Activated effector memory CD4-positive, alpha-beta T cell treated with Interleukin-2 at 50 U/mL for 16 hours (primary cell): ENCODE measurements around the gene ABCB4.
"Not testable (repeated sequence)": the region's sequence is repeated elsewhere in the genome, so short reads cannot be mapped to it uniquely, and the experiment has no call there.

Source experiments
- DNase-seq: peaks from one replicate; pipeline ENCODE4 v3.0.0-alpha.2; 2020

ABCB4 gene

DNA sequence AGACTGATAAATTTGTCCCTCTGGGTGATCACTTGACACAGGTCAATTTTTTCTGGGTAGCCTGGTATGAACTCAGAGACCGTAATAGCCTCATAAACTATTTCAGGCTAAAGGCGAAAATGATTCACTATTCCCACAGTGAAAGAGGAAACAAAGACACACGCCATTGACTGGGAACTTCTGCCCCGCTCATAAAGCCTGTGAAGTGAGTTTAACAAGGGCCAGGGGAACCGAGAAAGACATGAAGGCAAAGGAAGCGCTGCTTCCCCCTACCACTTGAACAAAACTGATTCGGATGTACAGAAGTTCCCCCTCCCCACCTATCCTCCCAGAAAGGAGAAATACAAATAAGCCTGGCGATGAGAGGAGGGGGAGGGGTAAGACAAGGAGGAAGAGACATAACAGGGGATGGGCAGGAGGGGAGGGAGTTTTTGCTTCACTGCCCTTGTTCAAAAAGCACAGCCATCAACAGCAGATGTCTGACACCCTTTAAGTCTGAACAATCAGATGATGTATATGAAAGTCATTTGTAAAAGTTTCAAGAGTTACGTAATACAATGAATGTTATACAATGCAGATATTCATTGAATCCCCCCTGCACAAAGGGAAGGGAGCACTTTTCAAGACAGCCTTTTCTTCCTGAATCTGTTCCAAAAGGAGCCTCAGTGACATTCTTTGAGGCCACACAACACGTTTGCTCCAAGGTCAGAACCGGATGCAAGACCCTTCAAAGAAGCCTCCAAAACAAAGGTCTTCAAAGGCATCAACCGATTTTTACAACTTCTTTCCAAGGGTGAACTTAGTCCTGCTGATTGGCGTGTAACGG lies 734 bp downstream of the ABCB4 start:
- no peak for DNase-seq

DNA sequence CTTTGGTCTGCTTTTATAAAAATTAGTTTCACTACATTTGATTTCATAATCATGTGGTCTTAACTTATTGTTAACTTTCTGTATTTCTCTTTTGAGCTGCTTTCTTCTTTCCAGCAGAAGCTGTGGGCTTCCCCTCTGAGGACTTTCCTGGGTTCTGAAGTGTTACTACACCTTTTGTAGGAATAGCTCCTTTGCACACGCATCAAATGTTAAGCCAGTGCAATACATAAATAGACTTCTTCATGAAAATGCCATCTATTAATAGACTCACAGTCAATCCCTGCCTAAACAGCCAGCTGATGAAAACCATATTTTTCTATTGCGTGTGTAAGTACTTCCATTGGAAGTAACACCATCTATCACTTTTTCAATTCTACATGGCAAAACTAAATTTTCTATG lies 1.5 kb downstream of the ABCB4 start:
- DNase-seq, result no peak

- no peak for DNase-seq
Observed at GRCh38 chr7:87473192-87473591, 2.3 kb downstream of the ABCB4 start.

- no peak for DNase-seq
Observed at GRCh38 chr7:87471473-87471872, 4.0 kb downstream of the ABCB4 start.

DNA sequence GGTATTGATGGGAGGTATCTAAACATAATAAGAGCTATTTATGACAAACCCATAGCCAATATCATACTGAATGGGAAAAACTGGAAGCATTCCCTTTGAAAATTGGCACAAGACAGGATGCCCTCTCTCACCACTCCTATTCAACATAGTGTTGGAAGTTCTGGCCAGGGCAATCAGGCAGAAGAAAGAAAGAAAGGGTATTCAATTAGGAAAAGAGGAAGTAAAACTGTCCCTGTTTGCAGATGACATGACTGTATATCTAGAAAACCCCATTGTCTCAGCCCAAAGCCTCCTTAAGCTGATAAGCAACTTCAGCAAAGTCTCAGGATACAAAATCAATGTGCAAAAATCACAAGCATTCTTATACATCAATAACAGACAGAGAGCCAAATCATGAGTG lies 6.3 kb downstream of the ABCB4 start:
- DNase-seq, result not testable (repeated sequence)

DNA sequence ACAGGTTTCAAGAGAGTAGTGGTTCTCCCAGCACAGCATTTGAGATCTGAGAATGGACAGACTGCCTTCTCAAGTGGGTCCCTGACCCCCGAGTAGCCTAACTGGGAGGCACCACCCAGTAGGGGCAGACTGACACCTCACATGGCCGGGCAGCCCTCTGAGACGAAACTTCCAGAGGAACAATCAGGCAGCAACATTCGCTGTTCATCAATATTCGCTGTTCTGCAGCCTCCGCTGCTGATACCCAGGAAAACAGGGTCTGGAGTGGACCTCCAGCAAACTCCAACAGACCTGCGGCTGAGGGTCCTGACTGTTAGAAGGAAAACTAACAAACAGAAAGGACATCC lies 10.0 kb downstream of the ABCB4 start:
- not testable (repeated sequence) for DNase-seq

GRCh38 chr7:87464830-87465533 lies 10.5 kb downstream of the ABCB4 start:
- DNase-seq, result not testable (repeated sequence)

- DNase-seq, result no peak
Observed at GRCh38 chr7:87463982-87464381, 11.5 kb downstream of the ABCB4 start.

DNA sequence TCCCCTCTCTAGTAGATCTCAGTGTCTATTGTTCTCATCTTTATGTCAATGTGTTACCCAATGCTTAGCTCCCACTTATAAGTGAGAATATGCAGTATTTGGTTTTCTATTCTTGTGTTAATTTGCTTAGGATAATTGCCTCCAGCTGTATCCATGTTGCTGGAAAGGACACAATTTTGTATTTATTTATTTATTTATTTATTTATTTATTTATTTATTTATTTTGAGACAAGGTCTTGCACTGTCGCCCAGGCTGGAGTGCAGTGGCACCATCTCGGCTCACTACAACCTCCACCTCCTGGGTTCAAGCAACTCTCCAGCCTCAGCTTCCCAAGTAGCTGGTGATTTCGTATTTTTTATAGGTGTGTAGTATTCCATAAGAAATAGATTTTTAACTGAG lies 15.0 kb downstream of the ABCB4 start:
- DNase-seq, result not testable (repeated sequence)

- DNase-seq, result no peak
Observed at GRCh38 chr7:87459941-87460340, 15.5 kb downstream of the ABCB4 start.

DNA sequence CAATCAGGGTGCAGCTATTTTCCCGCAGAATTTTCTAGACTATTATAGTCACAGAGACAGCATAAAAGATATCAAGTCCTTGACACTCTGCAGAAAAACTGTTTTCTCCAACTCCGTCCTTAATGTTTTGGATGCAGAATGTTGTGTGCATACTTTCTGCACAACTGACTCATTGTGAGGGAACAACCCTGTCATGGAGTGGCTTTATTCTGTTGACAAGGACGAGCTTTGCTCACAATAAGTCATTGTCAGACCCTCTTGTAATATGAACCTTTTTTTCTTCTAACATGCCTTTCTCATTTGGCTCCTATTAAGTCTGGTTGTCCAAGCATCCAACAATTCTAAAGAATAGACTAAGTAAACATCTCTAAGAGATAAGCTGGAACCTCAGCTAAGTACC lies 17.3 kb downstream of the ABCB4 start:
- no peak for DNase-seq

- no peak for DNase-seq
Observed at GRCh38 chr7:87456247-87456646, 19.2 kb downstream of the ABCB4 start.

DNA sequence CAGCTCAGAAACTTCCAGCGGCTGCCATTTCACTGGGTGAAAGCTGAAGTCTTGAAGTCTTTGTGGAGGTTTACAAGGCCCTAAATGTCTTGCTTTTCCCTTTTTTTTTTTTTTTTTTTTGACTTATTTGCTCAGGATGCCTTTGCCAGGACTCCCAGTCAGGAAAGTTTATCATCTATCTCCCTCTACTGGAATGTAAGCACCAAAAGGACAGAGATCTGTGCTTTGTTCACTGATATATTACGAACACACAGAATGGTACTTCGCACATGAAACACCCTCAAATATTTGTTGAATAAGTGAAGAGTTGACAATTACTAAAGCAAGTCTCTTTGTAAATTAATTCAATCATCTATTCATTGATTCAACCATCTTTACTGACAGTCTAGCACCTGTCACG lies 23.2 kb downstream of the ABCB4 start:
- no peak for DNase-seq

- DNase-seq, result no peak
Observed at GRCh38 chr7:87451187-87451586, 24.3 kb downstream of the ABCB4 start.

GRCh38 chr7:87450706-87451105 lies 24.8 kb downstream of the ABCB4 start:
- DNase-seq, result no peak

GRCh38 chr7:87448388-87448787 lies 27.1 kb downstream of the ABCB4 start:
- DNase-seq, result no peak

DNA sequence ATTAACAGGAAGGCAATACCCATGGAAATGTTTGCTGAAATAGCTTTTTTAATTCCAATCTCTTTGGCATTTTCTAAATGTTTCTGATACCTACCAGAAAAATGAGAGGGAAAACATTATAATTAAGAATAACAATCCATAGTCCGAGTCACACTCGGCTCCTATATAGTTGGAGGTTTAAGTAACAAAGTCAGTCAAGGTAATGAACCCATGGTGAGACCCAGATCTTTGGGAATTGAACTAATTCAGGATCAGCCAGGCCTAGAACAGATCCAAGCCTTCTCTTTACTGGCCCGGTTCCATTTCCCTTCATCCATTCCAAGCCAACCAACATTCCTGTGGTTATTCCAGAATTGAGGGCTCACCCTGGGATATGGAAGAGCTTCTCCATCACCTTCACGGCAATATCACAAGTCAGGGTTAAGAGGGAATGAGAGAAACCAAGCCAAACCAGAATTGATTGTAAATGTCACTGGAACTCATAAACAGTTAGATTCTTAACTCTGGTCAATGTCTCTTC lies 28.3 kb downstream of the ABCB4 start:
- no peak for DNase-seq

GRCh38 chr7:87445897-87446296 lies 29.6 kb downstream of the ABCB4 start:
- DNase-seq, result no peak

GRCh38 chr7:87435546-87435945 lies 39.9 kb downstream of the ABCB4 start:
- no peak for DNase-seq

- no peak for DNase-seq
Observed at GRCh38 chr7:87432536-87432935, 42.9 kb downstream of the ABCB4 start.

GRCh38 chr7:87427288-87427687 lies 48.2 kb downstream of the ABCB4 start:
- DNase-seq, result no peak

DNA sequence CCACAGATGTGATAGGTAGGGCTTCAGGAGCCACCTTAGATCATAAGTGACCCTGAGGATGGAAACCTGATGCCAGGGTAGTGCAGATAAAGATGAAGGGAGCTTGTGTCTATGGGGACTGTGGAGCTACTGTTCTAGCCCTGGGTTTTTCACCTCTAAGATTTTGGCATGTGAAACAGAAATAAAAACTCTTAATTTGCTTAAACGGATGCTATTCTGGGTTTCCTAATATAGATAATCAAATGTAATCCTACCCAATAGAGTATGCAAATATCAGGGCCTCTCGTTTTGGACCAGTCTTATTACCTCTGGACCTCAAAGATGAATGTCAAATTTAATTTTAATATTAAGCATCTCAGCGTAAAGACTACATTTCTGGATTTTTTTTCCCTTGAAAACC lies 49.3 kb downstream of the ABCB4 start:
- no peak for DNase-seq

GRCh38 chr7:87424075-87424474 lies 51.4 kb downstream of the ABCB4 start:
- DNase-seq, result no peak

GRCh38 chr7:87420173-87420572 lies 55.3 kb downstream of the ABCB4 start:
- DNase-seq, result no peak
